ENCODE measurements around the gene NANS. TPM values are rescaled to one million over a fixed set of nuclear protein-coding genes. Genes with fewer than 3 reads are reported as not detected.
"Not testable (repeated sequence)": the region's sequence is repeated elsewhere in the genome, so short reads cannot be mapped to it uniquely, and the experiment has no call there.

The NANS gene
- polyA plus RNA-seq, 1 experiment, result 111 TPM

DNA sequence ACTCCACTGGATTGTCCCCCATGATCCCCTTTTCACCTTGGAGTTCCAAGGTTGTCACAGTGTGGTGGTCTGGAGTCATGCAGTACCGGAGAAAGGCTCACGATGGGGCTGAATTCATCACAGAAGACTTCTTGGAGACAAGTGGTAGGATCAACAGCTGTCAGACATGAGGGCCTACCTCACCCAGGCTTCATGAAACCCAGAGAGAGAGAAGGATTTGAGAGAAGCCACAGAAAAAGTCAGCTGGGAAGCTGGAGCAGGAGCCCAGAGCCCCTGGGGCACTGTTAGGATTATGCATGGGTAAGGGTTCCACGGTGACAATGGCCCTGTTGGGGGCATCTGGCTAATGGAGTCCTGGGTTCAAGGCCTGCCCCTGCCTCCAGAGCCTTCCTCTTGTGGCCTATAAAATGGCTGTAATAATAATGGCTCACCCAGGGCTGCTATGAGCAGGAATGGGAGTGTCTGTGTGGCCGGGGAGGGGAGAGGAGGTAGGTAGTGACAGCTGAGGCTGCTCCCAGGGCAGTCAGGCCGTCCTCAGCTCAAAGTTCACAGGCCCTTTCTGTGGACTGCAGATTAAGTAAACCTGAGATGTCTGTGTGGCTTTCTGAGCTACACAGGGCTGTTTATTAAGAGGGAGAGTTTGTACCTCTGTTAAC, 61.6 kb downstream of the NANS start:
- Histone ChIP-seq H3K4me3 (ENCODE audit: low read depth, low read length) (peak overlapping the region; percentile 72), H3K27me3 (ENCODE audit: control insufficient read depth, insufficient read depth, low read length) (no peaks in the 10 kb centered on the region), H3K27ac (ENCODE audit: low read depth, low read length) (no peak overlapping the region), H3K9me3 (ENCODE audit: control insufficient read depth, insufficient read depth, low read length) (no peaks in the 10 kb centered on the region)
- POLR2A ChIA-PET, result no interaction called here
- CTCF ChIA-PET, result interaction anchor here (0.9 to 1.7 kb wide), 6 partner anchors 44 to 486 kb away, joined by 3 to 5 read pairs (median 3); no protein-coding TSS in a partner anchor
- TF ChIP-seq, protein P1, sequence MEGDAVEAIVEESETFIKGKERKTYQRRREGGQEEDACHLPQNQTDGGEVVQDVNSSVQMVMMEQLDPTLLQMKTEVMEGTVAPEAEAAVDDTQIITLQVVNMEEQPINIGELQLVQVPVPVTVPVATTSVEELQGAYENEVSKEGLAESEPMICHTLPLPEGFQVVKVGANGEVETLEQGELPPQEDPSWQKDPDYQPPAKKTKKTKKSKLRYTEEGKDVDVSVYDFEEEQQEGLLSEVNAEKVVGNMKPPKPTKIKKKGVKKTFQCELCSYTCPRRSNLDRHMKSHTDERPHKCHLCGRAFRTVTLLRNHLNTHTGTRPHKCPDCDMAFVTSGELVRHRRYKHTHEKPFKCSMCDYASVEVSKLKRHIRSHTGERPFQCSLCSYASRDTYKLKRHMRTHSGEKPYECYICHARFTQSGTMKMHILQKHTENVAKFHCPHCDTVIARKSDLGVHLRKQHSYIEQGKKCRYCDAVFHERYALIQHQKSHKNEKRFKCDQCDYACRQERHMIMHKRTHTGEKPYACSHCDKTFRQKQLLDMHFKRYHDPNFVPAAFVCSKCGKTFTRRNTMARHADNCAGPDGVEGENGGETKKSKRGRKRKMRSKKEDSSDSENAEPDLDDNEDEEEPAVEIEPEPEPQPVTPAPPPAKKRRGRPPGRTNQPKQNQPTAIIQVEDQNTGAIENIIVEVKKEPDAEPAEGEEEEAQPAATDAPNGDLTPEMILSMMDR (IDR thresholded peaks at IDR 0.05; ENCODE audit: low read depth, low read length), result peak; percentile 14; the same call in 1 of the 2 replicates
- DNase-seq (ENCODE audit: low read depth, low spot score), result no peak

DNA sequence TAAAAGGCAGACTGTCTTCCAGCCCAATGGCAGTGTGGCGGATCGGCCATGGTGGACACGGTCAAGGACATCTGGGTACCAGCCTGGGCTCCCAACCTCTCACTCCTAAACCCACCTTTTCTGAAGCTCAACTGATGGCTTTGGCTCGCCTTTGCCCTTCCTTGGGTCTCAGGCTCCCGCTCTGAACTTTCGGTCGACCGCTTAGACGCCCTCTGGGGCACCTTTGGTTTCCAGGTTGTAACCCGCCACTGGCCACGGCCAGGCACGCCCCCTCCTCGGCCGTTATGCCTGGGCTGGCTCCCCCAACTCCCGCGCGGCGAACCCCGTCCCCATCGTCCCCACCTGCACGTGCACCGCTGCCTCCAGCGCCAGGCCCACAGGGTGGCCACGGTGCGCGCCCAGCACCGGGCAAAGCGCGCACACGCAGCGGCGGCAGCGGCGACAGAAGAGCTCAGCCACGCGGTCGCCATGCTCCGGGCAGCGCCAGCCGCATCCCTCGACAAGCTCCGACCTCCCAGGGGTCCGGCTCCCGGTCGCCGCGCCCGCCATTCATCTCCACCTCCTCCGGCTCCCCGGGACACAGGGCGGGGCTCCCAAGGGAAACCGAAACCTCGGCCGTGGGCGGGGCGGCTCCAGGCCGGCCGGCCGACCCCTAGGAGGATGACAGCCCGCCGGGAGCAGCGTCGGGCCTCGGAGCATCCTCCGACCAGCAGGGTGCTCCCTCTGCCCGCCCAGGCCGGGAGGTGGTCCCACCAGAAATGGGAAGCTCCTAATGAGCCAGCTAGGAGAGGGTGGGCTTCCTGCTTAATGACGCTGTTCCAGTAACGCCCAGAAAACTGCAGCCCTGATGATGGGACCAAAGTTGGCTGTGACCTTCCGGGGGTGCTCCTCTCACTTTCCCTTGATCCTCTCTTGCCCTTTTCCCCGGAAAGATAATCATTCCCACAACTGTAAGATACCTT, 62.4 kb downstream of the NANS start, which contains the start of gene TRIM14:
Gene TRIM14, minus strand, starts transcription at position 583 of the 962 bp plus-strand sequence. Its CDS starts 34 bp downstream, at position 549.
- ChIA-PET CTCF (interaction anchor here (0.9 to 1.7 kb wide), 9 partner anchors 18 to 657 kb away, joined by 3 to 5 read pairs (median 3); no protein-coding TSS in a partner anchor), POLR2A (interaction anchor here (0.9 kb wide), 1 partner anchor 12 kb away, joined by 3 read pairs; no protein-coding TSS in a partner anchor)
- Histone ChIP-seq H3K9me3 (ENCODE audit: control insufficient read depth, insufficient read depth, low read length) (no peaks in the 10 kb centered on the region), H3K4me3 (ENCODE audit: low read depth, low read length) (peak within 1 kb of the TSS; percentile 72), H3K27me3 (ENCODE audit: control insufficient read depth, insufficient read depth, low read length) (no peaks in the 10 kb centered on the region), H3K27ac (ENCODE audit: low read depth, low read length) (no peak within 1 kb of the TSS)
- TF ChIP-seq, protein P1 (IDR thresholded peaks at IDR 0.05; ENCODE audit: low read depth, low read length), result peak; percentile 40
- DNase-seq (ENCODE audit: low read depth, low spot score), result peak; percentile 3

DNA sequence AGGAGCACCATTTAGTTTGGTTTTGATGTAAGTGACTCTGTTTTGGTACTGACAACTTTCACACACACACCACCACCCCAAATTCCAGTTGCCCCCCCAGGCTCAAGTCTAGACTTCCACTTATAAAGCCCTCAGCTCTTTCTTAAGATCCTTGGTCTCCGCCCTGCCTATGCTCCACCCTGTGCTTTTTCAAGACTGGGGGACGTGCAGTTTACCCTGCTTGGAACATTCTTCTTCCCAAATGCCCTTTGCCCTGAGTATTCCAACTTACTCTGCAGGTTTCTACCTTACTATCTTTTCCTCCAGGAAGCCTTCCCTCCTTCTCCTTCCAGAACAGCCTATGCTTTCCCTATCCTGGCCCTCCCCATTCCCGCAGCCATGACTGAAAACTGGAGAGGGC, 63.9 kb downstream of the NANS start:
- POLR2A ChIA-PET, result no interaction called here
- H3K27ac ChIP-seq (ENCODE audit: low read depth, low read length), result no peak overlapping the region
- TF ChIP-seq, protein P1 (IDR thresholded peaks at IDR 0.05; ENCODE audit: low read depth, low read length), result no peak

DNA sequence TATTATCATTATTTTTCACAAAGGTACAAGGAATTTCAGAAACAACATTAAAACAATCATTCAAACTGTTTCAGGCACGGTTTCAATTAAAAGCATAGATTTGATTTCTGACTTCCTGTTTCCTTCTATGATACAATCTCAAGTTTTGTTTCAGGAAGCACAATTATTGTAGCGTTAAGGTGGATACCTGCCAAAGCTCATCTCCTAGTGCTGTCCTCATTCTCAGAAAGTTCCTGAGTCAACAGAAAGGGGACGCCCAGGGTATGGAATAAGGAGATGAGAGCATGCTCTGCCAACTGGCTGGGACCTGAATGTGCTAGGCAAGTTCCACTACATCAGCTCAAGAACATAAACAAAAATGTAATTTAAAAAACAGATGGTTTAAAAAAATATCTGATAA, 64.5 kb downstream of the NANS start:
- no peak for DNase-seq (ENCODE audit: low read depth, low spot score)
- Histone ChIP-seq H3K9me3 (ENCODE audit: control insufficient read depth, insufficient read depth, low read length) (no peaks in the 10 kb centered on the region), H3K27me3 (ENCODE audit: control insufficient read depth, insufficient read depth, low read length) (no peaks in the 10 kb centered on the region), H3K4me3 (ENCODE audit: low read depth, low read length) (no peak overlapping the region), H3K27ac (ENCODE audit: low read depth, low read length) (no peak overlapping the region)
- CTCF ChIA-PET, result no interaction called here
- POLR2A ChIA-PET, result no interaction called here
- TF ChIP-seq, protein P1 (IDR thresholded peaks at IDR 0.05; ENCODE audit: low read depth, low read length), result no peak

More for the DNA sequence above, 63.9 kb downstream of the NANS start:
- DNase-seq (ENCODE audit: low read depth, low spot score), result no peak
- Histone ChIP-seq H3K27me3 (ENCODE audit: control insufficient read depth, insufficient read depth, low read length) (no peaks in the 10 kb centered on the region), H3K9me3 (ENCODE audit: control insufficient read depth, insufficient read depth, low read length) (no peaks in the 10 kb centered on the region), H3K4me3 (ENCODE audit: low read depth, low read length) (no peak overlapping the region)
- CTCF ChIA-PET, result no interaction called here

DNA sequence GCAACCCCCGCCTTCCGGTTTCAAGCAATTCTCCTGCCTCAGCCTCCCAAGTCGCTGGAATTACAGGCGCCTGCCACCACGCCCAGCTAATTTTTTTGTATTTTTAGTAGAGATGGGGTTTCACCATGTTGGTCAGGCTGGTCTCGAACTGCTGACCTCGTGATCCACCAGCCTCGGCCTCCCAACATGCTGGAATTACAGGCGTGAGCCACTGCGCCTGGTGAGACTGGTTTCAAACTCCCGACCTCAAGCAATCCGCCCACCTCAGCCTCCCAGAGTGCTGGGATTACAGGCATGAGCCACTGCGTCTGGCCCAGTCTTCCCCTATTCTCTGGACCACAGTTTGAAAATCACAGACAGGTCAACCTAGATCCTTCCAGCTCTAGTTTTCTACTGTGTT, 67.6 kb downstream of the NANS start:
- H3K27ac ChIP-seq (ENCODE audit: low read depth, low read length); H3K27me3 ChIP-seq (ENCODE audit: control insufficient read depth, insufficient read depth, low read length); H3K4me3 ChIP-seq (ENCODE audit: low read depth, low read length); DNase-seq (ENCODE audit: low read depth, low spot score); H3K9me3 ChIP-seq (ENCODE audit: control insufficient read depth, insufficient read depth, low read length); CTCF ChIA-PET: not testable (repeated sequence)
- POLR2A ChIA-PET, result interaction anchor here (0.6 kb wide), 1 partner anchor 280 kb away, joined by 3 read pairs; no protein-coding TSS in a partner anchor
